Large intestine (tissue), 12 donors: ENCODE measurements around the gene THEM4. TPM values are rescaled to one million over a fixed set of nuclear protein-coding genes. Genes with fewer than 3 reads are reported as not detected.
A peak's percentile ranks its signal among the peaks of the same experiment; 100 is the strongest.

ENCODE experiments used
- DNase-seq, 2 donors: peaks; one replicate each; pipeline versions ENCODE4 v3.0.0 to v3.0.0-alpha.2; 2013
- H3K27ac ChIP-seq: one replicate; pipeline ENCODE4 v1.5.1; 2013; ENCODE audit warnings: low read length
- H3K27me3 ChIP-seq: 2 replicates; pipeline ENCODE4 v1.6.1; 2013; ENCODE audit warnings: low read length; ENCODE audit not compliant: control insufficient read depth, insufficient read depth
- H3K36me3 ChIP-seq: 2 replicates; pipeline ENCODE4 v1.6.1; 2013; ENCODE audit warnings: low read length; ENCODE audit not compliant: control insufficient read depth, insufficient read depth
- H3K4me1 ChIP-seq: one replicate; pipeline ENCODE4 v1.6.1; 2013; ENCODE audit warnings: low read length; ENCODE audit not compliant: control insufficient read depth, insufficient read depth
- H3K4me3 ChIP-seq: one replicate; pipeline ENCODE4 v1.5.1; 2013; ENCODE audit warnings: low read length
- H3K9me3 ChIP-seq: one replicate; pipeline ENCODE4 v1.6.1; 2013; ENCODE audit warnings: mild to moderate bottlenecking, low read depth, low read length, moderate library complexity; ENCODE audit not compliant: control insufficient read depth
- WGBS: methylation state at CpG from one replicate; pipeline ENCODE4 v1.1.5; 2013; ENCODE audit warnings: low lambda C conversion rate; ENCODE audit not compliant: insufficient coverage; 5-methylcytosine and 5-hydroxymethylcytosine counted together
- long read RNA-seq, 11 donors: transcript quantifications; one replicate each; lab custom pipeline, GENCODE V29; 2026
- polyA plus RNA-seq: library from polyadenylated mRNA; unstranded; fragments of 120-200 nt; gene quantifications from one replicate; pipeline ENCODE4 v1.2.1, GENCODE V29; 2013

Gene THEM4
- 40.7 TPM for polyA plus RNA-seq
- long read RNA-seq, donor 1, transcript THEM4-201 (6 exons, 2,377 nt): minor isoform, 5 of 23 reads
- long read RNA-seq, donor 1, transcript THEM4-205 (2 exons, 643 nt): major isoform, 6 of 23 reads
- long read RNA-seq, donor 1, partial matches to known transcripts: 11 of 23 reads
- long read RNA-seq, donor 1, other reads (novel, unspliced or antisense): 0 of 23 reads
- long read RNA-seq, donor 2, partial matches to known transcripts: 13 of 21 reads
- long read RNA-seq, donor 2, other reads (novel, unspliced or antisense): 0 of 21 reads
- long read RNA-seq, donor 3: 0 reads
- long read RNA-seq, donor 4, partial matches to known transcripts: 0 of 1 reads
- long read RNA-seq, donor 4, other reads (novel, unspliced or antisense): 0 of 1 reads
- long read RNA-seq, donor 5, partial matches to known transcripts: 5 of 9 reads
- long read RNA-seq, donor 5, other reads (novel, unspliced or antisense): 0 of 9 reads
- long read RNA-seq, donor 6, transcript THEM4-205 (2 exons, 643 nt): major isoform, 5 of 25 reads
- long read RNA-seq, donor 6, partial matches to known transcripts: 13 of 25 reads
- long read RNA-seq, donor 6, other reads (novel, unspliced or antisense): 0 of 25 reads
- long read RNA-seq, donor 7, partial matches to known transcripts: 0 of 9 reads
- long read RNA-seq, donor 7, other reads (novel, unspliced or antisense): 0 of 9 reads
- long read RNA-seq, donor 8, partial matches to known transcripts: 17 of 29 reads
- long read RNA-seq, donor 8, other reads (novel, unspliced or antisense): 0 of 29 reads
- long read RNA-seq, donor 9, partial matches to known transcripts: 20 of 31 reads
- long read RNA-seq, donor 9, other reads (novel, unspliced or antisense): 0 of 31 reads
- long read RNA-seq, donor 10, transcript THEM4-202 (7 exons, 1,832 nt): minor isoform, 5 of 27 reads
- long read RNA-seq, donor 10, transcript THEM4-201 (6 exons, 2,377 nt): major isoform, 7 of 27 reads
- long read RNA-seq, donor 10, partial matches to known transcripts: 13 of 27 reads
- long read RNA-seq, donor 10, other reads (novel, unspliced or antisense): 0 of 27 reads
- long read RNA-seq, donor 11, partial matches to known transcripts: 8 of 14 reads
- long read RNA-seq, donor 11, other reads (novel, unspliced or antisense): 0 of 14 reads

DNA sequence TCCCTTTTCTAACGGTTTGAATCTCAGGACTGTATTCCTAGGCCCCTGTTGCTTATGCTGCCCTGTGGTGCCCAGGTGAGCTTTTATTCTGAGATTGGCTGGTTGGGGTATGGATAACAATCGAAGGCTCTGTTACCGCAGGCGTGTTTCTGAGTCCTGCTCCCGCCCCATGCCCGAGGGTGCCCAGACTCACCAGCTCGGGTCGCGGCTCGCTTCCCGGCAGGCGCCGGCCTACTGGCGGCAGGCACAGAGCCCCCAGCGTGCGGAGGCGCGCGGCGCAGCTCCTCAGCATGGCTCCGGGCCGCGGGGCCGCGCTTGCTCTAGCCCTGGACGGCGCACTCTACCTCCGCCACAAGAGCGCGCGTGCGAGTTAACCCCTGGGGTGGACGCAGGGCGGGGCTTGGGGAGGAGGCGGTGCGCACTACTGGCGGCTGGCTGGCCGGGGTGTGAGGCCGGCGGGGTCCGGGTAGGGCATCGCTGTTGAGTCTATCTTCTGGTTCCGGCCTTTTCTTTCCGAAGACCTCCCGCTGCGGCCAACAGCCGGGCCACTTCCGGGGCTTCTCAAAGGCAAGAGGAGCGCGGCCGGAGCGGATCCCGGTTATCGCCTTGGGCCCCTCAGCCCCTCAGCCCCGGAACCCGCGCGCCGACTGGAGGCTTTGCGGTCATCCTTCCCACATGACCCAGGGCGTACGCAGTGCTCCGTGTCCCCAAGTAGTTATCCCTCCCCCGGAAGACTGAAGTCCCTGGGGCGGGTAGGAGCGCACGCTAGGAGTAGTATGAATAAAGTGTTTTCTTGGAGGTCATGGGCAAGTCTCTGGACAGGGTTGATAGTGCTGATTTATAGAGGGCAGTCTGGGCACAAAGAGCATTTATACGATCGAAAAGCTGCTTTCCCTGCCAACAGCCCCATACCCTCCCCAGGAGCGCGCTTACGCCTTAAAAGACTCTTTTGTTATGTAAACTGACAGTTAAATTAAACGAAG is at the start of gene THEM4:
Gene THEM4 (minus strand): TSS at position 345 of the 983 bp plus-strand sequence. CDS start 53 bp downstream, at position 292.
- Histone ChIP-seq H3K4me1 (peaks cover 17% of the 10 kb centered on the region), H3K36me3 (no peaks in the 10 kb centered on the region), H3K4me3 (peak within 1 kb of the TSS; percentile 65), H3K9me3 (peaks cover 20% of the 10 kb centered on the region), H3K27ac (peak within 1 kb of the TSS; percentile 87), H3K27me3 (no peaks in the 10 kb centered on the region)
- peak; percentile 96 to 98 for DNase-seq
- WGBS: no CpG with 5 or more reads among the region's 73 CpGs

DNA sequence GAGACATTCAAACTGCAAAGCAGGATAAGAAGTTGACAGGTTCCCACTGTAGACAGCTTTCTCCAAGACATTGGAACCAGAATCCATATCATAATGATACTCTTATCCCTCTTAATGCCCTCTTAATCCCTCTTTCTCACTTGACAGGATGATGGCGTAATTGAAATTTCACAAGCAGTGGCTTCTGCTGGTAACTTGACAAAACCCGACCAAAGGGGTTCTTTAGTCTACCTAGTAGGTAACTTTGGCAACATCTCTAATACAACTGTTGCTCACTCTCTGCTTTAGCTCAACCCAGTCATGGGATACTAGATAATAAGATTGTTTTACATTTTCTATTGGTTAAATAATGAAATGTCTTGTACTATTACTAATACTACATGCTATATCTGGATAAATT is 49.6 kb upstream of the THEM4 start:
- H3K27ac ChIP-seq: no peak overlapping the region
- H3K4me3 ChIP-seq: no peak overlapping the region
- no peaks in the 10 kb centered on the region for H3K27me3 ChIP-seq
- DNase-seq: no peak
- WGBS: no CpG with 5 or more reads among the region's 2 CpGs
- peaks cover 10% of the 10 kb centered on the region for H3K4me1 ChIP-seq
- no peaks in the 10 kb centered on the region for H3K36me3 ChIP-seq
- H3K9me3 ChIP-seq: no peaks in the 10 kb centered on the region

- WGBS: 66% methylated on average over 2 of the region's 3 CpGs
- no peak for DNase-seq
- no peaks in the 10 kb centered on the region for H3K27me3 ChIP-seq
- H3K27ac ChIP-seq: no peak overlapping the region
- peaks cover 9% of the 10 kb centered on the region for H3K4me1 ChIP-seq
- no peak overlapping the region for H3K4me3 ChIP-seq
- H3K9me3 ChIP-seq: no peaks in the 10 kb centered on the region
- H3K36me3 ChIP-seq: no peaks in the 10 kb centered on the region
These were observed 47.7 kb upstream of the THEM4 start for GRCh38 chr1:151956957-151957497.

GRCh38 chr1:151953409-151954094 is 44.2 kb upstream of the THEM4 start:
- Histone ChIP-seq H3K27ac (peak overlapping the region; percentile 60), H3K36me3 (no peaks in the 10 kb centered on the region), H3K4me3 (peak overlapping the region; percentile 31), H3K9me3 (no peaks in the 10 kb centered on the region), H3K4me1 (no peaks in the 10 kb centered on the region), H3K27me3 (no peaks in the 10 kb centered on the region)
- DNase-seq: peak; percentile 37 to 78
- no CpG with 5 or more reads among the region's 7 CpGs for WGBS

GRCh38 chr1:151952811-151953210 is 43.5 kb upstream of the THEM4 start:
- no peaks in the 10 kb centered on the region for H3K27me3 ChIP-seq
- H3K4me3 ChIP-seq: peak overlapping the region; percentile 31
- H3K36me3 ChIP-seq: no peaks in the 10 kb centered on the region
- no peak for DNase-seq
- H3K27ac ChIP-seq: peak overlapping the region; percentile 60
- no peaks in the 10 kb centered on the region for H3K9me3 ChIP-seq
- no peaks in the 10 kb centered on the region for H3K4me1 ChIP-seq
- 14% methylated on average over 1 of the region's 1 CpG for WGBS

- no peaks in the 10 kb centered on the region for H3K9me3 ChIP-seq
- no CpG with 5 or more reads among the region's 18 CpGs for WGBS
- H3K27me3 ChIP-seq: no peaks in the 10 kb centered on the region
- no peak for DNase-seq
- no peak overlapping the region for H3K4me3 ChIP-seq
- peaks cover 26% of the 10 kb centered on the region for H3K4me1 ChIP-seq
- no peaks in the 10 kb centered on the region for H3K36me3 ChIP-seq
- no peak overlapping the region for H3K27ac ChIP-seq
These were observed 40.3 kb upstream of the THEM4 start for GRCh38 chr1:151949371-151950193.

DNA sequence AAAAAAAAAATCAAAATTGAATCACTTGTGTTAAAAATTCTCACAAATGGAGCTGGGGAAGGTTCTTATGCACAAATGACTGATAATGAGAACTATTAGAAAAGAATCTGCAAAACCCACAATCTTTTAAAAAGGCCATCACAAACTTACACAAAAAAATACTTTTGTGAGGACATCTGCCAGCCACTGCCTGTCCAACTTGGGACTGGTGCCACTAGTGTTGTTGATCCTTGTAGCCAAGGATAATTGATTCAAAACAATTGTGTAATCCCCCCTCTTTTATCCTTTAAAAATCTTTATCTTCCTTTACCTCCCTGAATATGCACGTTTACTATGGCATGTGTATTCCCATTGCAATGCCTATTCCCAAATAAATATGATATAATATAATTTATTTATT is 39.2 kb upstream of the THEM4 start:
- Histone ChIP-seq H3K27me3 (no peaks in the 10 kb centered on the region), H3K27ac (no peak overlapping the region), H3K4me3 (no peak overlapping the region), H3K4me1 (peaks cover 33% of the 10 kb centered on the region), H3K9me3 (no peaks in the 10 kb centered on the region), H3K36me3 (no peaks in the 10 kb centered on the region)
- WGBS: no CpG with 5 or more reads among the region's 1 CpG
- no peak for DNase-seq

DNA sequence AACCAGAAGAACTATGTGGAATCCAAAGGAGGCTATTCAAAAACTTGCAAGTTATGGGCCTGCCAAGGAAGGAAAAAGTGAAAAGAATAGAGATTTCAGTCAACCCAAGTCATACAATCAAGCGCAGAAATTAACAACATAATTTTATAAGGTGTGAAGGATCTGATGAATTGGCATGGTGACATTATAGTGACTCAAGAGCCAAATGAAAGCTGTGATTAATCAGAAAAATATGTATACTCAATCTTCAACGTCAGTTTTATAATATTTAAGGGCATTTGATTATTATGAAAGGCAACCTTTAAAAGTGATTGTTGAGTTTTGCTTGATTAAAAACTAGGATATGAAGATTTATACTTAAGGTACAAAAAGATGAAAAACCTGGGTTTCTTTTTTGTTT is 37.8 kb upstream of the THEM4 start:
- Histone ChIP-seq H3K4me3 (no peak overlapping the region), H3K36me3 (no peaks in the 10 kb centered on the region), H3K27ac (peak overlapping the region; percentile 77), H3K9me3 (no peaks in the 10 kb centered on the region), H3K27me3 (no peaks in the 10 kb centered on the region), H3K4me1 (peaks cover 38% of the 10 kb centered on the region)
- no peak for DNase-seq
- WGBS: 86% methylated on average over 2 of the region's 2 CpGs
